GM12878 (cell line): ENCODE measurements around the gene POLDIP3. TPM values are rescaled to one million over a fixed set of nuclear protein-coding genes. Genes with fewer than 3 reads are reported as not detected.

Source experiments
- ASH2L ChIP-seq: fragments of 300-600, 200-600 bp; sonication (generic); IDR thresholded peaks from 2 replicates; pipeline ENCODE4 v1.6.1; 2017; ENCODE audit warnings: low read depth, mild to moderate bottlenecking, borderline replicate concordance
- ATF7 ChIP-seq: fragments of 450-650 bp; IDR thresholded peaks from 2 replicates; pipeline ENCODE4 v1.6.1; 2016; ENCODE audit warnings: low read depth, mild to moderate bottlenecking
- CHD2 ChIP-seq: IDR thresholded peaks from 2 replicates; pipeline ENCODE4 v1.6.1; 2011; ENCODE audit warnings: low read depth, low read length, improper control_type of control experiment, borderline replicate concordance
- EGR1 ChIP-seq, 2 experiments: IDR thresholded peaks; 1 replicate in 1 of 2; 2 replicates in 1 of 2; pipeline ENCODE4 v1.6.1; 2011 to 2012; ENCODE audit warnings: low read depth in 2 of 2, low read length in 2 of 2, borderline replicate concordance in 1 of 2, mild to moderate bottlenecking in 1 of 2, moderate library complexity in 1 of 2
- HCFC1 ChIP-seq: fragments of 150-350 bp; IDR thresholded peaks from 2 replicates; pipeline ENCODE4 v1.6.1; 2014; ENCODE audit warnings: low read length
- IKZF1 ChIP-seq: fragments of 450-650 bp; conservative IDR thresholded peaks from 2 replicates; pipeline ENCODE4 v1.6.1; 2017; ENCODE audit warnings: antibody characterized with exemption, mild to moderate bottlenecking
- IRF4 ChIP-seq: IDR thresholded peaks from 2 replicates; pipeline ENCODE4 v1.6.1; 2011; ENCODE audit warnings: low read depth, low read length
- MEF2B ChIP-seq: fragments of 450-650 bp; IDR thresholded peaks from 2 replicates; pipeline ENCODE4 v1.6.1; 2018; ENCODE audit warnings: mild to moderate bottlenecking, moderate library complexity; ENCODE audit not compliant: partially characterized antibody, poor library complexity, severe bottlenecking
- RB1 ChIP-seq: fragments of 450-650 bp; formaldehyde crosslinking; IDR thresholded peaks from 2 replicates; pipeline ENCODE4 v1.6.1; 2017; ENCODE audit warnings: mild to moderate bottlenecking, borderline replicate concordance
- REST ChIP-seq: IDR thresholded peaks from 2 replicates; pipeline ENCODE4 v1.6.1; 2012; ENCODE audit warnings: mild to moderate bottlenecking, low read depth, low read length
- SIN3A ChIP-seq: IDR thresholded peaks from 2 replicates; pipeline ENCODE4 v1.6.1; 2012; ENCODE audit warnings: low read depth, low read length, improper control_type of control experiment
- SIX5 ChIP-seq: IDR thresholded peaks from 2 replicates; pipeline ENCODE4 v1.6.1; 2011; ENCODE audit warnings: mild to moderate bottlenecking, low read depth, low read length, moderate library complexity; ENCODE audit not compliant: severe bottlenecking
- SMAD1 ChIP-seq: fragments of 450-650 bp; IDR thresholded peaks from 2 replicates; pipeline ENCODE4 v1.6.1; 2018; ENCODE audit warnings: mild to moderate bottlenecking, low read depth; ENCODE audit not compliant: partially characterized antibody
- SMARCA5 ChIP-seq: fragments of 450-650 bp; IDR thresholded peaks from 2 replicates; pipeline ENCODE4 v1.6.1; 2017; ENCODE audit warnings: mild to moderate bottlenecking
- SP1 ChIP-seq: IDR thresholded peaks from one replicate; pipeline ENCODE4 v1.6.1; 2011; ENCODE audit warnings: low read depth, low read length
- STAT1 ChIP-seq: fragments of 450-650 bp; conservative IDR thresholded peaks from 2 replicates; pipeline ENCODE4 v1.6.1; 2014; ENCODE audit warnings: antibody characterized with exemption, mild to moderate bottlenecking
- TAF1 ChIP-seq: IDR thresholded peaks from 2 replicates; pipeline ENCODE4 v1.6.1; 2011; ENCODE audit warnings: mild to moderate bottlenecking, low read depth, low read length, borderline replicate concordance
- TCF7 ChIP-seq: IDR thresholded peaks from 2 replicates; pipeline ENCODE4 v1.6.1; 2014; ENCODE audit warnings: antibody characterized with exemption, borderline replicate concordance
- polyA plus RNA-seq, 11 experiments: library from polyadenylated mRNA; depleted of rRNA in 4 of 11; unstranded in 6 of 11; stranded (reverse) in 5 of 11; fragments of >200 nt; fragmentation: Nextera tagmentation in 4 of 11; fragmentation: Illumina TruSeq in 1 of 11; extraction: Ambion mirVana in 4 of 11; extraction: Trizol in 1 of 11; gene quantifications; 1 replicate in 1 of 11; 2 replicates in 10 of 11; pipeline versions ENCODE4 v1.2.1 to v1.2.3, GENCODE V29; 2011 to 2016; ENCODE audit warnings: inconsistent platforms in 2 of 11, missing spikeins in 2 of 11, low read depth in 1 of 11
- total RNA-seq, 4 experiments: library from RNA; depleted of rRNA in 3 of 4; stranded (reverse); fragments of >200 nt in 3 of 4; fragmentation: Illumina TruSeq in 1 of 4; extraction: Trizol in 1 of 4; gene quantifications; 2 replicates each; pipeline versions ENCODE4 v1.2.1 to v1.2.3, GENCODE V29; 2013 to 2021
- TF ChIP-seq, protein P1 (sequence below): IDR thresholded peaks from 2 replicates; pipeline ENCODE4 v1.6.1; 2011; ENCODE audit warnings: low read depth, mild to moderate bottlenecking, low read length, moderate library complexity, borderline replicate concordance; ENCODE audit errors: extremely low read depth
- TF ChIP-seq, protein P2 (sequence below): IDR thresholded peaks from 2 replicates; pipeline ENCODE4 v1.6.1; 2011; ENCODE audit warnings: mild to moderate bottlenecking, low read depth, low read length, moderate library complexity; ENCODE audit not compliant: insufficient replicate concordance
- TF ChIP-seq, protein P3 (sequence below): fragments of 450-650 bp; conservative IDR thresholded peaks from 2 replicates; pipeline ENCODE4 v1.6.1; 2017; ENCODE audit warnings: mild to moderate bottlenecking, moderate library complexity

The POLDIP3 gene
- total and polyA plus RNA-seq, 10 of the 15 experiments (the other 5 are each of a cell fraction or from before 2014, with no cell fraction given): 14.8 to 60.2 (median 49.5) TPM

DNA sequence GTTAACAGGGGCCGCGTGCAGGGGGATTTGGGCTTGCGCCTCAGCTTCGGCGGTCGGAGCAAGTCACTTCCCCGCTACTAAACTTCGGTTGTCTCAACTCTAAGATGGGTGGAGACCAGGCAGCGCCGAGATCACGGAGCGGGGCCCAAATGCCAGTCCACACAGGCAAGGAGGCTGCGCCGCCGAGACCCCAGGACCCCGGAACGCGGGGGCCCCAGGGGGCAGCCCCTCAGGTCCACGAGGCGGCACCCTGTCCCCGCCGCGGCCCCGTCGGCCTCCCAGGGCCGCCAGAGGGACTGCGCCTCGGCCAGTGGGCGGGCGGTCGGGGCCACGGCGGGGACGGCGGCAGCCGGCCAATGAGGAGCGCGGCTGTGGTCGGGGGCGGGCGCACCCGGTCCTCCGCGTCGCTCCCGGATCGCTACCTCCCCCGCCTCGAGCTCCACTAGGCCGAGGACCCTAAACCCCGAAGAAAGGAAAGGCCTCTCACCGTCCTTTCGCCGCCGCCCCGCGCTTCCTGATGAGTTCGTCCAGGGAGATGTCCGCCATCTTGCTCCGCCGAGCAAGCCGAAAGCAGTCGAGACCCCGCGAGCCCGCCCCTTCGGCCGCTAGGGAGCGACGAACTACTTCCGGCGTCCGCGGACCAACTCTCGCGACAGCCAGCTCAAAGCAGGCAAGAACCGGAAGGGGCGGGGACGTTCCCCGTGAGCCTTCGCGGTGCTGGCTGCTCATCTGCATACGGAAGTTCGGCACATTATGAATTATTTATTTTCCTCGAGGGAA lies at the start of gene POLDIP3 (continued):
- TF ChIP-seq CHD2 (peak; percentile 100), SMARCA5 (peak; percentile 84; the same call in 1 of the 2 replicates), HCFC1 (peak; percentile 64), IKZF1 (peak; percentile 58; the same call in 1 of the 2 replicates), RB1 (0 out of 2 replicates have a peak, but pooled peaks have one; percentile 57), STAT1 (no peak; the same call in 1 of the 2 replicates), REST (no peak), SP1 (no peak), SIN3A (peak; percentile 67; the same call in 1 of the 2 replicates), MEF2B (peak; percentile 66), ASH2L (peak; percentile 94; the same call in 1 of the 2 replicates), TAF1 (peak; percentile 83; the same call in 1 of the 2 replicates), TCF7 (no peak), EGR1 (IDR thresholded peaks at IDR 0.05; ENCODE audit: borderline replicate concordance in 1 of 2, low read depth in 2 of 2, low read length in 2 of 2) (peak in 1 of 2 experiments; percentile 66; a peak in 2 of 3 replicates), ATF7 (no peak), SMAD1 (no peak), SIX5 (peak; percentile 55), IRF4 (no peak)
- TF ChIP-seq, protein P1, sequence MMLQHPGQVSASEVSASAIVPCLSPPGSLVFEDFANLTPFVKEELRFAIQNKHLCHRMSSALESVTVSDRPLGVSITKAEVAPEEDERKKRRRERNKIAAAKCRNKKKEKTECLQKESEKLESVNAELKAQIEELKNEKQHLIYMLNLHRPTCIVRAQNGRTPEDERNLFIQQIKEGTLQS: no peak
- TF ChIP-seq, protein P2, sequence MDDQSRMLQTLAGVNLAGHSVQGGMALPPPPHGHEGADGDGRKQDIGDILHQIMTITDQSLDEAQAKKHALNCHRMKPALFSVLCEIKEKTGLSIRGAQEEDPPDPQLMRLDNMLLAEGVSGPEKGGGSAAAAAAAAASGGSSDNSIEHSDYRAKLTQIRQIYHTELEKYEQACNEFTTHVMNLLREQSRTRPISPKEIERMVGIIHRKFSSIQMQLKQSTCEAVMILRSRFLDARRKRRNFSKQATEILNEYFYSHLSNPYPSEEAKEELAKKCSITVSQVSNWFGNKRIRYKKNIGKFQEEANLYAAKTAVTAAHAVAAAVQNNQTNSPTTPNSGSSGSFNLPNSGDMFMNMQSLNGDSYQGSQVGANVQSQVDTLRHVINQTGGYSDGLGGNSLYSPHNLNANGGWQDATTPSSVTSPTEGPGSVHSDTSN: no peak
- TF ChIP-seq, protein P3, sequence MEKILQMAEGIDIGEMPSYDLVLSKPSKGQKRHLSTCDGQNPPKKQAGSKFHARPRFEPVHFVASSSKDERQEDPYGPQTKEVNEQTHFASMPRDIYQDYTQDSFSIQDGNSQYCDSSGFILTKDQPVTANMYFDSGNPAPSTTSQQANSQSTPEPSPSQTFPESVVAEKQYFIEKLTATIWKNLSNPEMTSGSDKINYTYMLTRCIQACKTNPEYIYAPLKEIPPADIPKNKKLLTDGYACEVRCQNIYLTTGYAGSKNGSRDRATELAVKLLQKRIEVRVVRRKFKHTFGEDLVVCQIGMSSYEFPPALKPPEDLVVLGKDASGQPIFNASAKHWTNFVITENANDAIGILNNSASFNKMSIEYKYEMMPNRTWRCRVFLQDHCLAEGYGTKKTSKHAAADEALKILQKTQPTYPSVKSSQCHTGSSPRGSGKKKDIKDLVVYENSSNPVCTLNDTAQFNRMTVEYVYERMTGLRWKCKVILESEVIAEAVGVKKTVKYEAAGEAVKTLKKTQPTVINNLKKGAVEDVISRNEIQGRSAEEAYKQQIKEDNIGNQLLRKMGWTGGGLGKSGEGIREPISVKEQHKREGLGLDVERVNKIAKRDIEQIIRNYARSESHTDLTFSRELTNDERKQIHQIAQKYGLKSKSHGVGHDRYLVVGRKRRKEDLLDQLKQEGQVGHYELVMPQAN: peak; percentile 90
